GM21390 (cell line): Measurements from ENCODE around the gene ERMAP.
"Not testable (repeated sequence)": the region's sequence is repeated elsewhere in the genome, so short reads cannot be mapped to it uniquely, and the experiment has no call there.

ENCODE experiments used
- ATAC-seq: cut with Tn5 transposase; IDR thresholded peaks from one replicate; pipeline ENCODE4 v1.9.1; 2021; ENCODE audit not compliant: unreplicated experiment

The ERMAP gene

DNA sequence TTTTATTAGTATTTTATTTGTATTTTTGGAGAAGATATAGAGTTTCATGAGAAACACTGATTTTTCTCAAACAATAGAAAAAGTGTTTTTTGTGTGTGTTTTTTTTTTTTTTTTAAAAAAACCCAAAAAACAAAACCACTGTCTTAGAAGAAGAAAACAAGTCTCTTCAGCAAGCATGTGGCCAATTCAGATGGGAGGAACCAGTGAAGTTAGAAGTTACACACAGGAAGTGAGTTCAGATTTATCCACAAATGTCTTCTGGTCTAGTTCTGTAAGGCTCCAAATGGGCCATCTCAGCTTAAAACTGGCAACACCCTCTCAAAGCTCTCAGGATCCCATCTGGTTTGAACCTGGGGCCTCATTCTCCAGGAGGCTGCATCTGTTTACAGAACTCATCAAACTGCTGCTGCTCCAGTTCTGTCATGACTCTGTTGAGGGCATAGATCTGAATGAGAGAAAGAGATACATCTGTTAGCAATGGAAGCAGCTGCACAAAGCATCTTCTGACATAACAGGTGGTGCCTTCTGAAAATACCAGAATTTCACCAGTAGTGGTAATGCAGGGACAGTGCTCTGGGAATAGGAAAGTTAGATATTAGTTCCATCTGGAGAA is 9.8 kb upstream of the ERMAP start:
- no peak for ATAC-seq

DNA sequence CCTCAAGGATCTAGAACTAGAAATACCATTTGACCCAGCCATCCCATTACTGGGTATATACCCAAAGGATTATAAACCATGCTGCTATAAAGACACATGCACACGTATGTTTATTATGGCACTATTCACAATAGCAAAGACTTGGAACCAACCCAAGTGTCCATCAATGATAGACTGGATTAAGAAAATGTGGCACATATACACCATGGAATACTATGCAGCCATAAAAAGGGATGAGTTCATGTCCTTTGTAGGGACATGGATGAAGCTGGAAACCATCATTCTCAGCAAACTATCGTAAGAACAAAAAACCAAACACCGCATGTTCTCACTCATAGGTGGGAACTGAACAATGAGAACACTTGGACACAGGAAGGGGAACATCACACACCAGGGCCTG is 2.1 kb upstream of the ERMAP start:
- ATAC-seq: not testable (repeated sequence)

DNA sequence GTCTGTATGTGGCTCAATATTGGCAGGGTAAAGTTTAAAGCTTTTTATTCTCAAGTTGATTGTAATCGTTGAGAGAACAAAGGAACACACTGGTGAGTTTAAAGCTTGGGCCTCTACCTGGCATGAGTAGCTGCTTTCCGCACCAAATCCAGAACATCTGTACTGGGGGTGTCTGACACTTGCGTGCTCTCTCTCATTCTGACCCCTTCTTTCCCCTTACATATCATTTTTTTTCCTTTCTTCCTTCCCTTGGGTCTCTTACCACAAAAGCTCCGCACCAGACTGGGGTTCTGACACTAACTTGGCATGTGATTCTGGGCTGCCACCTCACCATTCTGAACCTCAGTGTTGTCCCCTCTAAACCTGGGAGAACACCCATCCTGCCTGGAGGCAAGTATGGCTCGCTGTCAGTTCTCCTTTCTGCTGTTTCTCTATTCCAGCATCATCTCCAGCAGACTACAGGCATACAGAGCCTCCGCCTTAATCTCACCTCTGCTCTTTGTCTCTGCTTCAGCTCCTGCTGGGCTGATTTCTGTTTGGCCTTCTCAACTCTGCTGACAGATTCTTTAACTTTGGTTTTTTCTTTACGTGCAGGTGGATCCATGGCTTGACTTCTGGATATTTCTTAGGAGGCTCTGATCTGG is 859 bp upstream of the ERMAP start:
- no peak for ATAC-seq

DNA sequence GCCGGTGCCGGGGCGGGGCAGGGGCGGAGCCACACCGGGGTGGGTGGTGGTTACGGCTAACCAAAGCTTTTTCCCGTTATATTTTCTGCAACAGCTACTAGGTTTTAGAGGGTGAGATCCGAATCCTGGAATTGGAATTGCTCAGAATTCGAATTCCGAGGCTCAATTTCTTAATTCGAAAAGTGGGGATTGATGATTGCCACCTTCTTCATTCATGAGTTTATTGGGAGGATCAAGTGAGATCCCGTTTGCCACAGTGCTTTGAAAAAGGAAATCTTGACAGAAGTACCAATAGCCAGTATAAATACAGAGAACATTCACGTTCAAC is 482 bp downstream of the ERMAP start:
- ATAC-seq: no peak

DNA sequence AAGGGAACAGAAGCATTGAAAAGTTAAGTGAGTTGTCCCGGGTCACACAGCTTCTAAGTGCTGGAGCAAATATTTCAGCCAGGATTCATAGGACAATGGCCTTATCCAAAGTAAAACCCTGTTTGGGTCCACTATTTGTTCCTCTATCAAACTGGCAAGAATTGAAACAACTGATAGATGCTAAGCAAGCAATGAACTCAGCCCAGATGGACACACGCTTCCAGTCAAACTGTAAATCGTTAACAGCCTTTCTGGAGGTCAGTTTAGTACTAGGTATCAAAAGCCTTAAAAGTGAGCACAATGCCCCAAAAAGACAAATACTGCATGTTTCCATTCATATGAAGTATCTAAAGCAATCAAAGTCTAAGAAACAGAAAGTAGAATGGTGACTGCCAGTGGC is 1.1 kb downstream of the ERMAP start:
- no peak for ATAC-seq

DNA sequence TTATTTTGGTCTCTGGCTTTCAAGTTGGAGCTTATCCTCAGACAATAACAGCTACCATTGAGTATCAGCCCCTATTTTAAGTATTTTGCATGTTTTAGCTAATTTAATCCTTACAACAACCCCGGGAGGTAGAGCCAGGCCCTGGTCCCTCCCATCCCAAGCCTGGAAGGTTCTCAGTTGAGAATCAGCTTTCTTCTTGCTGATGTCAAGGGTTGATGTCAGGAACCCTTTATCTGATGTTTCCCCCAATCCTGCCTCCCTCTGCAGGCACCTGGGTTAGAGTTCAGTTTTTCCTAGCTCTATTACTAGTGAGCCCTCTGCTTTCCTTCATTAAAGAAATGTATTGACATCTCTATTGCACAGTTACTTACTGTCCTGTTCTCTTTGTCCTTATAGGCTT is 3.9 kb downstream of the ERMAP start:
- no peak for ATAC-seq

DNA sequence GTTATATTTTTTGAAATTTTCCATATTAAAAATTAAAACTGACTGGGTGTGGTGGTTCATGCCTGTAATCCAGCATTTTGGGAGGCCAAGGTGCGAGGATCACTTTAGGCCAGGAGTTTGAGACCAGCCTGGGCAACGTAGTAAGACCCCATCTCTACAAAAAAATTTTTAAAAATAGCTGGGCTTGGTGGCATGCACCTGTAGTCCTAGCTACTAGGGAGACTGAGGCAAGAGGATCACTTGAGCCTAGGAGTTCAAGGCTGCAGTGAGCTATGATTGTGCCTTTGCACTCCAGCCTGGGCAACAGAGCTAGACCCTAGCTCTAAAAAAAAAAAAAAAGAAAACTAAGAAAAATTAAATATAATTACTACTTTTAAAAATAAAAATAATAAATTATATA is 4.8 kb downstream of the ERMAP start:
- no peak for ATAC-seq

DNA sequence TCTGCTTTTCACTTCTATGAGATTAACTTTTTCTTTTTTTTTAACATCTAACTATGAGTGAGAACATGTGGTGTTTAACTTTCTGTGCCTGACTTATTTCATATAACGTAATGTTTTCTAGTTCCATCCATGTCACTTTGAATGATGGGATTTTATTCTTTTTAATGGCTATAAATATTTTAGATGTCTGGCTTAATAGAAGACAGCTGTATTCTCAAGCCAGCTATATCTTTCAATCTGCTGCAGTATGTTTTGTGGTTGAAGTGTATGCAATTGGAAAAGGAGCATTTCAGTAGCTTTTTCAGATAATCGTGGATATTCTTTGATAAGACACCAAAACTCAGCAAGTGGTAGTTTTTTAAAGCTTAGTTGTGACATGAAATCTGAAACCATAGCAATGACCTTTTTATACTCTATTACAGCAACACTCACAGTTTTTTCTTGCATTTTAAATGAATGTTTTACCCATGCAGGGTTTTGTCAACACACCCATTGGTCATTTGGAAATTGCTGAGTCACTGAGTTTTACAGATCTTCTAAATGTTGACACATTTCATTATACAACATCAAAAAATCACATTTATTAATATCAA is 6.0 kb downstream of the ERMAP start:
- no peak for ATAC-seq

DNA sequence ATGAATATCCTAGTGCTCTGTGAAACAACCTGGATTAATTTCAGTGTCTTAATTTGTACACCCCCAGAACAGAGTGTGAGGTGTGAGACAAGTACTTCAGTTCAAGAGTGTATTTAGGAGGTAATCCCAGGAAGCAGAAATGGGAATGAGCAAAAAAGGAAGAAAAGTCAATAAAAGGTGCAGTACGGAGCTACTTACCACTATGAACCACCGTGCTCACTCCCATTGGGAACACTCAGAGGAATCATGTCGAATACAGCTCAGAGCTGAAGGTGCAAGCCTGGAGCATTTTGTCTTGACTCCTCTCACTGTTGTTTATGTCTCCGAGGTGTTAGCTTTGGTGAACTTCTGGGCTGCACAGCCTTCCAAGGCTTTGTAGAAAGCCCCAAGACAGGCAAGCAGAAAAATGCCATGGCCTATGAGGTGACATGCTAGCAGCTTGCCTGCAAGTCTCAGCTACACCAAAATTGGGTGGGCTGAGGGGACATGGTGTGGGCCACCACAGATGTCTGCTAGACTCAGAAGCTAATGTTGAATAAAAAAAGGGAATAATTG is 7.6 kb downstream of the ERMAP start:
- no peak for ATAC-seq

DNA sequence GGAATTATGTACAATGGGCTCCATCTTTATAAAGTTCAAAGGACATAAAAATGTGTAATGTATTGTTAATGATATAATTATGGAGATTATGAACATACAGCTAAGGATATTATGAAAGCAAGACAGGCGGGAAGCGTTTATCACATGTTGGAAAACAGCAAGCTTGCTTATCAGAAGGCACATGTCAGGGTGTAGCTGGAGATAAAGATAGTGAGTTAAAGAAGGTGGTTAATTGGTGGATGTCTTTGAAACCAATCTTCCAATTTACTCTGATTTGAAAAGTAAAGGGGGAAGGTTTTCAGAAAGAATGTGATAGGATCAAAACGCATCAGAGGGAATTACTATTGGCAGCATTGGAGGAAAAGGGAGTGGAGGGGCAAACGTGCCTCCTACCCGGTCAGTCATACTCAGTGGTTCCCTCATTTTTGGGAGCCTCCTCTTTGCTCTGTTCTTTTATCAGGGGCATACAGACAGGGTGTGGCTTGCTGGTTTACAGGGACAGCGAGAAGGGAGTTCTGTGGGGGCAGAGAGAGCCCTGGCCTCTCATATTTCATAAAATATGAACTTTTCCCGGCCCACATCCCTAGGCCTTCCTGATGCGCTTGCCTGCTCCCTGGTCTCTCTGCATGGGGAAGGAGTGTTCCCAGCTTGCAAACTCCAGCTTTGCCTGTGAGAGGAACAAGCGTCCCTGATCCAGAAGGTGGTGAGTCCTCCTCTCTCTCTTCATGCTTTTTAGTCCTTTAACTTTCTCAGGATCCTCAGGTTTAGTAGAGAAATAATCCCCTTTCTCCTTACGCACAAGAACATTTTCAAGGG is 8.3 kb downstream of the ERMAP start:
- no peak for ATAC-seq

DNA sequence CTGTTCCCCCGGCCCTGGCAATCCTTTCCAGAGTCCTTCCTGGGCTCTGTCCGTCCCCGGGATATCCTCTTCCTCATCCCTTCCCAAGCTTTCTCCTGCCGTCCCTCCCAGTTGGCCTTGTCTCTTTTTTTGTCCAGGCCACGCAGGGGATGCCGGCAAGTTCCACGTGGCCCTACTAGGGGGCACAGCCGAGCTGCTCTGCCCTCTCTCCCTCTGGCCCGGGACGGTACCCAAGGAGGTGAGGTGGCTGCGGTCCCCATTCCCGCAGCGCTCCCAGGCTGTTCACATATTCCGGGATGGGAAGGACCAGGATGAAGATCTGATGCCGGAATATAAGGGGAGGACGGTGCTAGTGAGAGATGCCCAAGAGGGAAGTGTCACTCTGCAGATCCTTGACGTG is 13.7 kb downstream of the ERMAP start:
- no peak for ATAC-seq

DNA sequence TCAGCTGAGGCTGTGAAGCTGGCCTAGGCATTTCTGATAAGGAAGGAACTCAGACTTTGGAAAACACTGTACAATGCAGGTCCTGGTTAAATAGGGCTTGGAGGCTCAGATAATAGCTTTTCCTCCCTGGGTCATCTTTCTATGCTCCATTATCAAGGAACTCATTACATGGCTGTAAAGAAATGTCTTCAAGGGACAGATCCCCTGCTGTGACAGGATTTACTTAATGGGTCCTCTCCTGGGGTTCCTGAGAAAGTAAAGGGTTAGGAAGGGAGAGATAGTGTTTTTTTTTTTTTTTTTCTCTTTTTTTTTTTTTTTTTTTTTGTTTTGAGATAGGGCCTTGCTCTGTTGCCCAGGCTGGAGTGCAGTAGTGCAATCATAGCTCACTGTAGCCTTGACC is 14.4 kb downstream of the ERMAP start:
- ATAC-seq: no peak

DNA sequence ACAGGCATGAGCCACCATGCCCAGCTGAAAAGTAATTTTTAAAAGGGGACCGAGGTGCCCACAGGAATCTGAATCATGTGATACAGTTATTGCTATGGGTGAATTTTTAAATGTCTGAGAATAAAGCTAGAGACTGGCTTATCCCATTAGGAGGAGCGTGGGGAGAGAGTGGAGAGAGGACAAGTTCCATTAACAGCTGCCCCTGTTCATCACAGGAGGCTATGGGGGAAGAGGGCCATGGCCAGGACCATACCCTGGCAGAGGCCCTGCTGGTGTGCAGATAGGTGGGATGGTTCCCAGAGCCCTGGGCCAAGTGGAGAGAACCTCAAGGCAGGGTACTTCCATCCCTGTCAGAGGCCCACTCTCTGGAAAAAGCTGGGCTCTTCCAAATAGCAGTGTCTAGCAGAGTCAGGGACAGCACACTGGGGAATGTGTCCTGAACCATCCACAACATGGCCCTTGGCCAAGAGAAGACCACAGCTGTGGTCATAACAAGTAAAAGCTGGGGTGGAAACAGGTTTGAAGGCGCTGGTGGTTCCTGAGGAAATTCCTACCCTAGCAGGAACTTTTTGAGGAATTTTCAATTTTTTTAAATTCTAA is 15.8 kb downstream of the ERMAP start:
- ATAC-seq: no peak

DNA sequence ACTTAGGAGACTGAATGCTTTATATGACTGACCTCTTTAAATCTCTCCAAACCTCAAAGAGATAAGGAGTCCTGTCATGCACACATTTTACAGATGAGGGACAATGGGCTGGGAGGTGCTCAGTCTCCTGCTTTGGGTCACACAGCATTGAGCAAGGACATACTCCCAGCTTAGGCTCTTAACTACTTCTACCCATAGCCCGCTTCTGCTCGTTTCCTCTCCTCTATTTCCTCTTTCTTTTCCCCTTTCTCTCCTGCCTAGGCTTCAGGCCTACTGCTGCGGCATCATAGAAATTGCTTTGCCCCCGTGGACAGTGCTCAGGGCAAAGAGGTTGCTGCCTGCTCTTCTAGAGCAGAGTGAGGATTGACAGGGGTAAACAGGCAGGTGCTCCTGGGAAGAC is 17.1 kb downstream of the ERMAP start:
- ATAC-seq: no peak

DNA sequence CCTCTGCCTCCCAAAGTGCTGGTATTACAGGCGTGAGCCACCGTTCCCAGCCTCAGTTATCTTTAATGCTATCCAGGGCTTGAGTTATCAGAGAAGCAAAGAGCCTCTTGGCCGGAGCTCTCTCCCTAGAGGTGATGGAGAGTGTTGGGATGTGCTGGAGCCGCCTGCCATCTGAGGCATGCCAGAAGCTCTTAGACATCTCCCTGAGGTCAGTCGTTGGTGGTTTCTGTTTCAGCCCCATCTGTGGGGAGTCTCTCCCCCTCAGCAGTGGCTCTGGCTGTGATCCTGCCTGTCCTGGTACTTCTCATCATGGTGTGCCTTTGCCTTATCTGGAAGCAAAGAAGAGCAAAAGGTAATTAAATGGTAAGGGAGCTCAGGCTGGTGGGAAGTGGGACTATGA is 17.9 kb downstream of the ERMAP start:
- no peak for ATAC-seq

DNA sequence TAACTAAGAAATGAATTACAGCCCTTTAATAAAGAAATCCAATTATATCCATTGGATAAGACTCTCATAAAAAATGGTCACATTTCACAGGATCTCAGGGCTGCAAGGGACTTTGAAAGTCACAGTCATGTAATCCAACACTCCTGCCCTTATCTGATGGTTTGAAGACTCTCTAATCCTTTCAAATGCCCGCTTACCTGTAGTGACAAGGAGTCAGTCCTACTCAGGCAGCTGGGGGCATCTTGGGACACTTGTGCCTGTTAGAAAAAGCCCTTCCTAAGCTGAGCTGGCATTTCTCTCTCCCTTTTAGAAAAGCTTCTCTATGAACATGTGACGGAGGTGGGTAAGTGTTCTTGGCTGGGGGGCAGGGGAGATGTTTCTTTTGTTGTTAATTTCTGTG is 18.5 kb downstream of the ERMAP start:
- no peak for ATAC-seq

DNA sequence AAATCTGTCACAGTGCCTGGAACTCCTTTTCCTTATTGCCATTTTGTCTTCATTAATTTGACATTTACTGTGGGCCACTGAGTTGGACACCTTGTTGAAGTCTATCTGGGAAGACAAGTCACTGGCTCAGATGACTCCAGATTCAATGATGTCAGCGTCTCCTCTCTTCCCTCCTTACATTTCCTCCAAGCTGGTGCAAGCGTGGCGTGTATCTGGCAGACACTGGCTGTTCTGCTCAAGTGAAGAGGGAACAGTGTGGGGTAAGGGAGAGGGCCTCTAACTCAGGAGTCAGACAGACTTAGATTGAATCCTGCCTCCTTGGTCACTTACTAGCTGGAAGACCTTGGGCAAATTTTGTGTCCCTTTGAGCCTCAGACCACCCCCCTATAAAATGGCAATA is 20.8 kb downstream of the ERMAP start:
- no peak for ATAC-seq

DNA sequence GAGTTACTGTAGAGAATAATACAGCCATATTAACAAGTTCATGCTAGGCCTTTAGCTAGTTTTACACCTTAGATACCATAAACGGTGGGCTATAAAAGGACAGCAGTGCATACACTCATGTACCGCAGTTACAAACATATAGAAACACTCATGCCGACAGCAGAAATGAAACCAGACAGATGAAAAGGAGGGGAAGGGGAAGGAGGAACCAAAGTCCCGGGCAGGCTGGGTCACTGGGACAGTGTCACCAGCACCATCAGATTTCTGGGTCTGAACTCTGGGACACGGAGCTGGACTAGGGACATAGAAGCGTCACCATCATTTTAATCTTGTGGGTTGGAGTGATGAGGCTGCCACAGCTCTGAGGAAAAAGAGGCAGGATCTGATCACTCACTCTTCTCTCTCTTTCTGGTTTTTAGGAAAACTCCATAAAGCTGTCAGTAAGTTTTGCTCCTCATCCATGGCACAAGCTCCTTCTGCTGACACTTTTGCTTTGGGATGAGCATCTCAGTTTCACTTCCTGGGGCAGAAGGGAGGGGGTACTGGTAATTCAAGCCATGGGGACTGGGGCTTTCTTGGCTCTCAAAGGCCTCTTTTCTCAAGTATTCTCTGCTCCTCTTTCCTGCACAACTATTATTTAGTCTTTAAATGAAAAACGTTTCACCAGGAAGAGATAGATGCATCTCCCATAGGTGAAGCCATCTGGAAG is 21.7 kb downstream of the ERMAP start:
- no peak for ATAC-seq

DNA sequence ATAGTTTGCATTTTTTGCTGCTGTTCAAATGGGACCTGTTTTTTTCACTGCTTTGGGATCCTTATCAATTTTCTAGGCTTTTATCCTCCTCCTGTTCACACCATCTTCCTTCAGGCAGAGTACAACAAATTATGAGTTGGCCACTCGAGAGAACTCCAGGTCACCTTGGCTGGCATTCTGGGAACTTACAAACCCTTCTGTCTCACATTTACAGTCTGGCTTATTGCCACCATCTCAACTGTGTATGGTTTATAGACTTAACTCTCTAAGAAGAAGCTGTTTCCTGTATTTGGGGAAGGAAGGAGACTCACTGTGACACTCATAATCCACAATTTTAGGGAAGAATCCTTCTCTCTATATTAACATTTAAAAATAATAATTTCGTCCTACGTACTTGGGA is 24.1 kb downstream of the ERMAP start:
- no peak for ATAC-seq

DNA sequence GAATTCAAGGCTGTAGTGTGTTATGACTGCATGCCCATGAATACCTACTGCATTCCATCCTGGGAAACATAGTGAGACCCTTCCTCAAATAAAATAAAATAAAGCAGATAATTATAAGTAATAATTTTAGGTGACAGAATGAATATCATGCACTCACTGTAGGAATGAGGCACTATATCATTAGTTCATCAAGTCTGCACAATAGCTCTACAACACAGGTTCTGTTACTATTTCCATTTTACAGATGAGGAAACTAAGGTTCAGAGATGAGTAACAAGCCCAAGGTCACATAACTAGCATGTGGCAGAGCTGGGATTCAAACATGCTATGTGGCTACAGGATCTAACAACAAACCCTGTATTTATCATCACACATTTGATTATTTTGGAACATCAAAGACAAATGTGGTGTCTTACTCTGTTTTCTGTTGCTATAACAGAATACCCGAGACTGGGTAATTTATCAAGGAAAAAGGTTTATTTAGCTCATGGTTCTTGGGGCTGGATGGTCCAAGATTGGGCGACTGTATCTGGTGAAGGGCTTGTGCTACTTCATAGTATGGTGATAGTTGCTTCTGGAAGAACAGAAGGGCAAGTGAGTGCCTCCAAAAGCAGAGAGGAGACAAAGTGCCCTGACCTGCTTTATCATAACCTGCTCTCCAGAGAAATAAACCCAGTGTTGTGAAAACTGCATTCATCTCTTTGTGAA is 24.7 kb downstream of the ERMAP start:
- no peak for ATAC-seq
